Measurements from ENCODE around the gene CTPS1.

DNA sequence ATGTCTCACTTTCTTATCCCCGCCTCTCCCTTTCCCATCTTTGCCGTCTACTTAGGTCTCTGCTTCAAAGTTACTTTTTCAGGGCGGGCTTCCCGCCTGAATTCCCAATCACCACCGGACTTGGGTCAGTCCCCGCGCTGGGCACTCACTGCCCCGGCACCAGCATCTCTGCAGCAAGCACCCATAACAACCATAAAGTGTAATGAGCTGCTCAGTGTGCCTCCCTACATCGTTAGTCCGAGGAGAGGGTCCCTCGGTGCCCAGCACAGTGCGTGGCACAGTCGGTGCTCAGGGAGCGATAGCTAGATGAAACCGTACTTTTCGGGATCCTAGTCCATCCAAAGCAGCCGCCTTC lies 633 bp upstream of the CTPS1 start:
- TF ChIP-seq, protein P1, sequence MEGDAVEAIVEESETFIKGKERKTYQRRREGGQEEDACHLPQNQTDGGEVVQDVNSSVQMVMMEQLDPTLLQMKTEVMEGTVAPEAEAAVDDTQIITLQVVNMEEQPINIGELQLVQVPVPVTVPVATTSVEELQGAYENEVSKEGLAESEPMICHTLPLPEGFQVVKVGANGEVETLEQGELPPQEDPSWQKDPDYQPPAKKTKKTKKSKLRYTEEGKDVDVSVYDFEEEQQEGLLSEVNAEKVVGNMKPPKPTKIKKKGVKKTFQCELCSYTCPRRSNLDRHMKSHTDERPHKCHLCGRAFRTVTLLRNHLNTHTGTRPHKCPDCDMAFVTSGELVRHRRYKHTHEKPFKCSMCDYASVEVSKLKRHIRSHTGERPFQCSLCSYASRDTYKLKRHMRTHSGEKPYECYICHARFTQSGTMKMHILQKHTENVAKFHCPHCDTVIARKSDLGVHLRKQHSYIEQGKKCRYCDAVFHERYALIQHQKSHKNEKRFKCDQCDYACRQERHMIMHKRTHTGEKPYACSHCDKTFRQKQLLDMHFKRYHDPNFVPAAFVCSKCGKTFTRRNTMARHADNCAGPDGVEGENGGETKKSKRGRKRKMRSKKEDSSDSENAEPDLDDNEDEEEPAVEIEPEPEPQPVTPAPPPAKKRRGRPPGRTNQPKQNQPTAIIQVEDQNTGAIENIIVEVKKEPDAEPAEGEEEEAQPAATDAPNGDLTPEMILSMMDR (IDR thresholded peaks at IDR 0.05; ENCODE audit: poor library complexity, severe bottlenecking) = no peak
- no peak for TF ChIP-seq EP300 (conservative IDR thresholded peaks at IDR 0.05; ENCODE audit: poor library complexity, severe bottlenecking)
- TF ChIP-seq TAF1 (IDR thresholded peaks at IDR 0.05; ENCODE audit: low read depth) = no peak
- TF ChIP-seq SMC3 (conservative IDR thresholded peaks at IDR 0.05; ENCODE audit: poor library complexity) = no peak
- no peak for TF ChIP-seq POLR2AphosphoS5 (IDR thresholded peaks at IDR 0.05)
- TF ChIP-seq MXI1 (conservative IDR thresholded peaks at IDR 0.05; ENCODE audit: poor library complexity, severe bottlenecking) = no peak
- no peak for TF ChIP-seq RAD21 (conservative IDR thresholded peaks at IDR 0.05)
- TF ChIP-seq EZH2 (IDR thresholded peaks at IDR 0.05; ENCODE audit: borderline replicate concordance, insufficient read depth, low read length, poor library complexity, severe bottlenecking) = no peak
- TF ChIP-seq, protein P2, sequence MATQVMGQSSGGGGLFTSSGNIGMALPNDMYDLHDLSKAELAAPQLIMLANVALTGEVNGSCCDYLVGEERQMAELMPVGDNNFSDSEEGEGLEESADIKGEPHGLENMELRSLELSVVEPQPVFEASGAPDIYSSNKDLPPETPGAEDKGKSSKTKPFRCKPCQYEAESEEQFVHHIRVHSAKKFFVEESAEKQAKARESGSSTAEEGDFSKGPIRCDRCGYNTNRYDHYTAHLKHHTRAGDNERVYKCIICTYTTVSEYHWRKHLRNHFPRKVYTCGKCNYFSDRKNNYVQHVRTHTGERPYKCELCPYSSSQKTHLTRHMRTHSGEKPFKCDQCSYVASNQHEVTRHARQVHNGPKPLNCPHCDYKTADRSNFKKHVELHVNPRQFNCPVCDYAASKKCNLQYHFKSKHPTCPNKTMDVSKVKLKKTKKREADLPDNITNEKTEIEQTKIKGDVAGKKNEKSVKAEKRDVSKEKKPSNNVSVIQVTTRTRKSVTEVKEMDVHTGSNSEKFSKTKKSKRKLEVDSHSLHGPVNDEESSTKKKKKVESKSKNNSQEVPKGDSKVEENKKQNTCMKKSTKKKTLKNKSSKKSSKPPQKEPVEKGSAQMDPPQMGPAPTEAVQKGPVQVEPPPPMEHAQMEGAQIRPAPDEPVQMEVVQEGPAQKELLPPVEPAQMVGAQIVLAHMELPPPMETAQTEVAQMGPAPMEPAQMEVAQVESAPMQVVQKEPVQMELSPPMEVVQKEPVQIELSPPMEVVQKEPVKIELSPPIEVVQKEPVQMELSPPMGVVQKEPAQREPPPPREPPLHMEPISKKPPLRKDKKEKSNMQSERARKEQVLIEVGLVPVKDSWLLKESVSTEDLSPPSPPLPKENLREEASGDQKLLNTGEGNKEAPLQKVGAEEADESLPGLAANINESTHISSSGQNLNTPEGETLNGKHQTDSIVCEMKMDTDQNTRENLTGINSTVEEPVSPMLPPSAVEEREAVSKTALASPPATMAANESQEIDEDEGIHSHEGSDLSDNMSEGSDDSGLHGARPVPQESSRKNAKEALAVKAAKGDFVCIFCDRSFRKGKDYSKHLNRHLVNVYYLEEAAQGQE (IDR thresholded peaks at IDR 0.05; ENCODE audit: borderline replicate concordance) = no peak
